ENCODE data around the gene RMRP. TPM values are rescaled to one million over a fixed set of nuclear protein-coding genes. Genes with fewer than 3 reads are reported as not detected.

The RMRP gene
- polyA plus RNA-seq, 1 donor (not counting 4 experiments of a cell fraction or from before 2014, with no cell fraction given), result 21.6 TPM

DNA sequence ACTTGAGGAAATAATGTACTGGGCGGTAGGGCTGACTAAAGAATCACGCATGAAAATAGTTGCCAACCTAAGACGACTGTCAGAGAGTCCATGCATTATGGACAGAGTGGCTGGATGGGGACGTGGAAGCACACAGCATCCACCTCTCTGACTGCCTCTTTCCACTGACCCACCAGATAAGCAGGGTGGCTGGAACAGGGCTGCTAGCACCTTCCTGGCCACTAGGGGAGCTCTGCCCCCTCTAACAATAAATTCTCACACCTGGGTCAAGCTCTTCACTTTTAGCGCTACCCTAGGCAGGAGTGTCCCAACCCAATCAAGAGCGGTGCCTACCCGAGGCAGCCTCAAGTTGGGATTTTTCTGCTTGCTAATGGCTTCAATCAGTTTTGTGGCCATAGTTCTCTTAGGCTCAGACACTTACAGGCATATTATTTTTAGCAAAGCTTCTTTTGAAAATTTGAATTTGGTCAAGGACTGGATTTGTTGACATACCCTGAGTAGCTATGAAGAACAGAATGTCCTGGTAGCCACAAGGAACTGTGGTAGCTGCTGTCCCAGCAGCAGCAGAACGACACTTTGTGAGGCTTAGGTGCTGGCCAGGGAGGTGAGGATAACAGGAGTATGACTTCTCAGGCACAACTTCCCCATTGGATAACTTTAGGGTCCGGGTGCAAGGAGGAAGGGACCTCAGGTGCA, 38.8 kb upstream of the RMRP start:
- no peak overlapping the region for H3K4me2 ChIP-seq (ENCODE audit: control insufficient read depth, extremely low read depth, insufficient read depth, low read depth, low read length)

DNA sequence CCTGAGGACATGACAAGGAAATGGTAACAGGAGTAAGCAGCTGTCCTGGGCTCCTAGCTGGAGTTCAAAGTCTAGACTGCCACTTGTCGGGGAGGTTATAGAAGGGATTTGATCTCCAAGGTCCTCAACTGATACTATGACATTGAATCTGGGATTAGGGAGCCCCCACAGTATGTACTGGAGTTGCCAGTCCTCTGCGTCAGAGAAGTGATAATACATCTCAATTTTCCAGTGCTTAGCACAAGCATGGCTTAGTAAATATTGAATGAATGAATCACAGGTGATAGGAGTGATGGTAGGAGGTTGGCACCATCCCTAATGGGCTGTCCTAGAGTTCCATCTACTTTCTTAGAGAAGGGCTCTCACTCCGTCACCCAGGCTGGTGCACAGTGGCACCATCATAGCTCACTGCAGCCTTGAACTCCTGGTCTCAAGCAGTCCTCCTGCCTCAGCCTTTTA, 38.2 kb upstream of the RMRP start:
- no peak for DNase-seq (ENCODE audit: low read depth, low spot score)
- Histone ChIP-seq H3K9ac (ENCODE audit: control insufficient read depth, extremely low read depth, insufficient read depth, low read length) (no peak overlapping the region), H3K9me3 (ENCODE audit: control insufficient read depth, low read depth, low read length) (no peaks in the 10 kb centered on the region), H3K27me3 (ENCODE audit: control insufficient read depth, extremely low read depth, insufficient read depth, low read length) (no peaks in the 10 kb centered on the region), H3K9me1 (ENCODE audit: control insufficient read depth, extremely low read depth, insufficient read depth, low read length) (no peaks in the 10 kb centered on the region), H3K4me1 (ENCODE audit: control insufficient read depth, extremely low read depth, insufficient read depth, low read length) (no peaks in the 10 kb centered on the region), H3K4me2 (ENCODE audit: control insufficient read depth, extremely low read depth, insufficient read depth, low read depth, low read length) (no peak overlapping the region), H3K4me3 (ENCODE audit: control insufficient read depth in 2 of 3, extremely low read depth in 1 of 3, insufficient read depth in 2 of 3, low read depth in 1 of 3, low read length in 3 of 3) (no peak overlapping the region), H3K36me3 (ENCODE audit: control insufficient read depth in 2 of 2, extremely low read depth in 1 of 2, insufficient read depth in 2 of 2, low read length in 2 of 2) (peaks cover 35 to 41% of the 10 kb centered on the region in 2 experiments), H3K27ac (ENCODE audit: control insufficient read depth, insufficient read depth, low read length) (no peak overlapping the region), H2AFZ (ENCODE audit: control insufficient read depth, low read length) (no peak overlapping the region), H4K20me1 (ENCODE audit: control insufficient read depth, extremely low read depth, insufficient read depth, low read length) (peaks cover 3% of the 10 kb centered on the region), H3K79me2 (ENCODE audit: control insufficient read depth, insufficient read depth, low read length) (no peaks in the 10 kb centered on the region)
- TF ChIP-seq, protein P1, sequence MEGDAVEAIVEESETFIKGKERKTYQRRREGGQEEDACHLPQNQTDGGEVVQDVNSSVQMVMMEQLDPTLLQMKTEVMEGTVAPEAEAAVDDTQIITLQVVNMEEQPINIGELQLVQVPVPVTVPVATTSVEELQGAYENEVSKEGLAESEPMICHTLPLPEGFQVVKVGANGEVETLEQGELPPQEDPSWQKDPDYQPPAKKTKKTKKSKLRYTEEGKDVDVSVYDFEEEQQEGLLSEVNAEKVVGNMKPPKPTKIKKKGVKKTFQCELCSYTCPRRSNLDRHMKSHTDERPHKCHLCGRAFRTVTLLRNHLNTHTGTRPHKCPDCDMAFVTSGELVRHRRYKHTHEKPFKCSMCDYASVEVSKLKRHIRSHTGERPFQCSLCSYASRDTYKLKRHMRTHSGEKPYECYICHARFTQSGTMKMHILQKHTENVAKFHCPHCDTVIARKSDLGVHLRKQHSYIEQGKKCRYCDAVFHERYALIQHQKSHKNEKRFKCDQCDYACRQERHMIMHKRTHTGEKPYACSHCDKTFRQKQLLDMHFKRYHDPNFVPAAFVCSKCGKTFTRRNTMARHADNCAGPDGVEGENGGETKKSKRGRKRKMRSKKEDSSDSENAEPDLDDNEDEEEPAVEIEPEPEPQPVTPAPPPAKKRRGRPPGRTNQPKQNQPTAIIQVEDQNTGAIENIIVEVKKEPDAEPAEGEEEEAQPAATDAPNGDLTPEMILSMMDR (optimal IDR thresholded peaks at IDR 0.05 in 1 of 3, IDR thresholded peaks at IDR 0.05 in 1 of 3, conservative IDR thresholded peaks at IDR 0.05 in 1 of 3; ENCODE audit: extremely low read depth in 1 of 3, insufficient read depth in 2 of 3, low read length in 3 of 3), result no peak
- no peak for TF ChIP-seq EZH2 (IDR thresholded peaks at IDR 0.05; ENCODE audit: low read length)
- dilution Hi-C loops (cut with MboI; ENCODE audit: extremely low pct_ligation_motif_present, low sequenced_read_pairs), result no loop called here
- peak; percentile 23 for FAIRE-seq

More for the DNA sequence above, 38.8 kb upstream of the RMRP start:
- H3K4me3 ChIP-seq (ENCODE audit: control insufficient read depth in 2 of 3, extremely low read depth in 1 of 3, insufficient read depth in 2 of 3, low read depth in 1 of 3, low read length in 3 of 3), result no peak overlapping the region
- peak; percentile 57 for FAIRE-seq
- no peak overlapping the region for H2AFZ ChIP-seq (ENCODE audit: control insufficient read depth, low read length)
- H3K79me2 ChIP-seq (ENCODE audit: control insufficient read depth, insufficient read depth, low read length), result no peaks in the 10 kb centered on the region
- H4K20me1 ChIP-seq (ENCODE audit: control insufficient read depth, extremely low read depth, insufficient read depth, low read length), result peaks cover 3% of the 10 kb centered on the region
- H3K27ac ChIP-seq (ENCODE audit: control insufficient read depth, insufficient read depth, low read length), result no peak overlapping the region
- no peak overlapping the region for H3K9ac ChIP-seq (ENCODE audit: control insufficient read depth, extremely low read depth, insufficient read depth, low read length)
- peak; percentile 25 for DNase-seq (ENCODE audit: low read depth, low spot score)
- peaks cover 38 to 44% of the 10 kb centered on the region in 2 experiments for H3K36me3 ChIP-seq (ENCODE audit: control insufficient read depth in 2 of 2, extremely low read depth in 1 of 2, insufficient read depth in 2 of 2, low read length in 2 of 2)
- dilution Hi-C loops (cut with MboI; ENCODE audit: extremely low pct_ligation_motif_present, low sequenced_read_pairs), result no loop called here
- no peaks in the 10 kb centered on the region for H3K4me1 ChIP-seq (ENCODE audit: control insufficient read depth, extremely low read depth, insufficient read depth, low read length)
- H3K9me1 ChIP-seq (ENCODE audit: control insufficient read depth, extremely low read depth, insufficient read depth, low read length), result no peaks in the 10 kb centered on the region
- H3K27me3 ChIP-seq (ENCODE audit: control insufficient read depth, extremely low read depth, insufficient read depth, low read length), result no peaks in the 10 kb centered on the region
- H3K9me3 ChIP-seq (ENCODE audit: control insufficient read depth, low read depth, low read length), result no peaks in the 10 kb centered on the region
- no peak for TF ChIP-seq EZH2 (IDR thresholded peaks at IDR 0.05; ENCODE audit: low read length)
- TF ChIP-seq, protein P1 (optimal IDR thresholded peaks at IDR 0.05 in 1 of 3, IDR thresholded peaks at IDR 0.05 in 1 of 3, conservative IDR thresholded peaks at IDR 0.05 in 1 of 3; ENCODE audit: extremely low read depth in 1 of 3, insufficient read depth in 2 of 3, low read length in 3 of 3), result peak; percentile 90 to 93 (median 91)

Data from keratinocyte (primary cell).